Common myeloid progenitor, CD34-positive (primary cell): Measurements from ENCODE around the gene OTOF.

Experiments
- CTCF ChIA-PET: fragments of 350-600 bp; sonication (Branson Sonifier 250); formaldehyde crosslinking; loops from one replicate; lab custom pipeline; 2021; ENCODE audit warnings: antibody characterized with exemption; lab: Charles Lee
- POLR2A ChIA-PET: fragments of 350-600 bp; sonication (Branson Sonifier 250); formaldehyde crosslinking; loops from one replicate; lab custom pipeline; 2021; ENCODE audit warnings: antibody characterized with exemption; lab: Charles Lee
- DNase-seq, 3 donors: peaks; one replicate each; pipeline versions ENCODE4 v3.0.0 to v3.0.0-alpha.2; 2013
- H3K27ac ChIP-seq, 2 experiments: 1 replicate in 1 of 2; 2 replicates in 1 of 2; pipeline ENCODE4 v1.7.0; 2013; ENCODE audit warnings: inconsistent platforms in 2 of 2, low read length in 2 of 2, mild to moderate bottlenecking in 2 of 2, low read depth in 1 of 2, moderate library complexity in 1 of 2; ENCODE audit not compliant: severe bottlenecking in 2 of 2, insufficient read depth in 1 of 2, poor library complexity in 1 of 2
- H3K27me3 ChIP-seq, 5 experiments: replicated peaks in 2 of 5; 1 replicate in 3 of 5; 2 replicates in 2 of 5; pipeline versions ENCODE4 v1.6.1 to v1.7.0; 2013; ENCODE audit warnings: low read length in 4 of 5, mild to moderate bottlenecking in 2 of 5, moderate library complexity in 2 of 5, inconsistent platforms in 1 of 5; ENCODE audit not compliant: insufficient read depth in 5 of 5, control insufficient read depth in 4 of 5
- H3K36me3 ChIP-seq, 4 experiments: 1 replicate in 2 of 4; 2 replicates in 2 of 4; pipeline versions ENCODE4 v1.6.1 to v1.7.0; 2013; ENCODE audit warnings: low read length in 3 of 4, control low read depth in 1 of 4, mild to moderate bottlenecking in 1 of 4; ENCODE audit not compliant: control insufficient read depth in 4 of 4, insufficient read depth in 4 of 4
- H3K4me1 ChIP-seq, 4 experiments: 1 replicate in 3 of 4; 2 replicates in 1 of 4; pipeline versions ENCODE4 v1.6.1 to v1.7.1; 2013; ENCODE audit warnings: low read length in 3 of 4, mild to moderate bottlenecking in 3 of 4, control low read depth in 1 of 4, inconsistent platforms in 1 of 4, moderate library complexity in 1 of 4; ENCODE audit not compliant: control insufficient read depth in 4 of 4, insufficient read depth in 4 of 4; ENCODE audit errors: control extremely low read depth in 1 of 4
- H3K4me3 ChIP-seq, 7 experiments: 1 replicate in 4 of 7; 2 replicates in 3 of 7; pipeline versions ENCODE4 v1.5.1 to v1.7.0; 2013; ENCODE audit warnings: mild to moderate bottlenecking in 7 of 7, low read length in 6 of 7, moderate library complexity in 6 of 7, inconsistent platforms in 2 of 7, low read depth in 2 of 7, control low read depth in 1 of 7; ENCODE audit not compliant: insufficient read depth in 4 of 7, control insufficient read depth in 1 of 7; ENCODE audit errors: extremely low read depth in 1 of 7
- H3K9me3 ChIP-seq, 5 experiments: 1 replicate in 4 of 5; 2 replicates in 1 of 5; pipeline versions ENCODE4 v1.6.1 to v1.7.1; 2013; ENCODE audit warnings: low read length in 4 of 5, mild to moderate bottlenecking in 2 of 5, inconsistent platforms in 1 of 5, low read depth in 1 of 5, moderate library complexity in 1 of 5; ENCODE audit not compliant: control insufficient read depth in 4 of 5, insufficient read depth in 2 of 5; ENCODE audit errors: control extremely low read depth in 1 of 5
- WGBS: methylation state at CpG from one replicate; pipeline ENCODE4 v1.1.5; 2013; ENCODE audit not compliant: insufficient coverage; 5-methylcytosine and 5-hydroxymethylcytosine counted together

Gene OTOF

GRCh38 chr2:26442707-26443106 lies 35.2 kb downstream of the OTOF start:
- Histone ChIP-seq H3K9me3 (no peaks in the 10 kb centered on the region), H3K4me3 (no peak overlapping the region), H3K4me1 (no peaks in the 10 kb centered on the region), H3K27me3 (no peaks in the 10 kb centered on the region), H3K27ac (no peak overlapping the region), H3K36me3 (no peaks in the 10 kb centered on the region)
- DNase-seq: peak in 1 of 3 donors; percentile 7
- ChIA-PET CTCF (interaction anchor here (1.6 kb wide), 1 partner anchor 12 kb away, joined by 3 read pairs; no protein-coding TSS in a partner anchor), POLR2A (no interaction called here)
- WGBS: 100% methylated on average over 1 of the region's 3 CpGs

GRCh38 chr2:26442301-26442700 lies 35.6 kb downstream of the OTOF start:
- ChIA-PET POLR2A (no interaction called here), CTCF (interaction anchor here (1.4 to 1.6 kb wide), 2 partner anchors 12 to 13 kb away, joined by 3 to 5 read pairs; no protein-coding TSS in a partner anchor)
- no peak overlapping the region for H3K4me3 ChIP-seq
- DNase-seq: peak; percentile 14 to 59 (median 39)
- no peaks in the 10 kb centered on the region for H3K4me1 ChIP-seq
- 40% methylated on average over 1 of the region's 2 CpGs for WGBS
- H3K27me3 ChIP-seq: no peaks in the 10 kb centered on the region
- H3K9me3 ChIP-seq: no peaks in the 10 kb centered on the region
- H3K27ac ChIP-seq: no peak overlapping the region
- H3K36me3 ChIP-seq: no peaks in the 10 kb centered on the region

- Histone ChIP-seq H3K4me3 (no peak overlapping the region), H3K27me3 (no peaks in the 10 kb centered on the region), H3K27ac (no peak overlapping the region), H3K36me3 (no peaks in the 10 kb centered on the region), H3K9me3 (no peaks in the 10 kb centered on the region), H3K4me1 (no peaks in the 10 kb centered on the region)
- 86% methylated on average over 5 of the region's 5 CpGs for WGBS
- CTCF ChIA-PET: interaction anchor here (0.7 kb wide), 1 partner anchor 20 kb away, joined by 3 read pairs; no protein-coding TSS in a partner anchor
- no peak for DNase-seq
- POLR2A ChIA-PET: no interaction called here
These were observed 39.0 kb downstream of the OTOF start for GRCh38 chr2:26438926-26439325.

- 78% methylated on average over 8 of the region's 8 CpGs for WGBS
- no peaks in the 10 kb centered on the region for H3K9me3 ChIP-seq
- no peak overlapping the region for H3K4me3 ChIP-seq
- CTCF ChIA-PET: no interaction called here
- no peaks in the 10 kb centered on the region for H3K27me3 ChIP-seq
- H3K4me1 ChIP-seq: no peaks in the 10 kb centered on the region
- DNase-seq: no peak
- POLR2A ChIA-PET: no interaction called here
- H3K27ac ChIP-seq: no peak overlapping the region
- H3K36me3 ChIP-seq: no peaks in the 10 kb centered on the region
These were observed 39.4 kb downstream of the OTOF start for GRCh38 chr2:26438526-26438925.

GRCh38 chr2:26435106-26435505 lies 42.8 kb downstream of the OTOF start:
- no peaks in the 10 kb centered on the region for H3K36me3 ChIP-seq
- CTCF ChIA-PET: interaction anchor here (1.1 kb wide), 1 partner anchor 50 kb away, joined by 3 read pairs; no protein-coding TSS in a partner anchor
- WGBS: no CpG with 5 or more reads among the region's 2 CpGs
- H3K27ac ChIP-seq: no peak overlapping the region
- H3K4me1 ChIP-seq: no peaks in the 10 kb centered on the region
- no peaks in the 10 kb centered on the region for H3K27me3 ChIP-seq
- no peaks in the 10 kb centered on the region for H3K9me3 ChIP-seq
- DNase-seq: no peak
- POLR2A ChIA-PET: no interaction called here
- H3K4me3 ChIP-seq: no peak overlapping the region

GRCh38 chr2:26432859-26433258 lies 45.1 kb downstream of the OTOF start:
- Histone ChIP-seq H3K27me3 (no peaks in the 10 kb centered on the region), H3K4me1 (no peaks in the 10 kb centered on the region), H3K9me3 (no peaks in the 10 kb centered on the region), H3K36me3 (no peaks in the 10 kb centered on the region), H3K4me3 (no peak overlapping the region), H3K27ac (no peak overlapping the region)
- POLR2A ChIA-PET: interaction anchor here (0.6 kb wide), 1 partner anchor 15 kb away, joined by 3 read pairs; no protein-coding TSS in a partner anchor
- DNase-seq: no peak
- CTCF ChIA-PET: no interaction called here
- 40% methylated on average over 1 of the region's 2 CpGs for WGBS

- Histone ChIP-seq H3K4me1 (no peaks in the 10 kb centered on the region), H3K27me3 (no peaks in the 10 kb centered on the region), H3K9me3 (no peaks in the 10 kb centered on the region), H3K27ac (no peak overlapping the region), H3K36me3 (no peaks in the 10 kb centered on the region), H3K4me3 (no peak overlapping the region)
- DNase-seq: no peak
- ChIA-PET POLR2A (interaction anchor here (0.6 kb wide), 1 partner anchor 15 kb away, joined by 3 read pairs; no protein-coding TSS in a partner anchor), CTCF (no interaction called here)
These were observed 45.6 kb downstream of the OTOF start for GRCh38 chr2:26432363-26432762.
